Adrenal gland (tissue), 12 donors: ENCODE measurements around the gene KAZN. TPM values are rescaled to one million over a fixed set of nuclear protein-coding genes. Genes with fewer than 3 reads are reported as not detected.

Experiments
- DNase-seq, 7 donors: peaks; one replicate each; pipeline ENCODE4 v3.0.0-alpha.2; 2019 to 2020
- H3K27ac ChIP-seq, 5 donors: fragments of 200-600 bp; sonication (generic) in 4 of 5; 1 replicate in 3 of 5; 2 replicates in 2 of 5; pipeline versions ENCODE4 v1.5.1 to v1.8.0; 2016 to 2020; ENCODE audit warnings: mild to moderate bottlenecking in 1 of 5
- H3K27me3 ChIP-seq: fragments of 200-600 bp; 2 replicates; pipeline ENCODE4 v1.8.0; 2021
- H3K36me3 ChIP-seq, 2 donors: fragments of 200-600 bp; replicated peaks in 1 of 2; 1 replicate in 1 of 2; 2 replicates in 1 of 2; pipeline versions ENCODE4 v1.5.1 to v1.8.0; 2018 to 2022
- H3K4me1 ChIP-seq, 2 donors: fragments of 200-600 bp; replicated peaks in 1 of 2; 1 replicate in 1 of 2; 2 replicates in 1 of 2; pipeline versions ENCODE4 v1.5.1 to v1.8.0; 2018 to 2021
- H3K4me3 ChIP-seq, 4 donors: fragments of 200-600 bp; sonication (generic) in 3 of 4; one replicate each; pipeline ENCODE4 v1.5.1; 2016 to 2018
- H3K9me3 ChIP-seq, 3 donors: fragments of 200-600 bp; sonication (generic) in 1 of 3; replicated peaks in 1 of 3; 1 replicate in 2 of 3; 2 replicates in 1 of 3; pipeline versions ENCODE4 v1.5.1 to v1.8.0; 2016 to 2021
- CTCF ChIP-seq, 6 experiments: fragments of 450-650 bp in 4 of 6; fragments of 200-600 bp in 2 of 6; sonication (generic) in 1 of 6; IDR thresholded peaks; 1 replicate in 5 of 6; 2 replicates in 1 of 6; pipeline versions ENCODE4 v1.5.1 to v1.8.0; 2016 to 2021; ENCODE audit warnings: antibody characterized with exemption in 6 of 6, mild to moderate bottlenecking in 2 of 6, moderate library complexity in 1 of 6
- POLR2A ChIP-seq, 2 donors: fragments of 450-650 bp; IDR thresholded peaks; one replicate each; pipeline ENCODE4 v1.6.1; 2017; ENCODE audit warnings: antibody characterized with exemption in 2 of 2, mild to moderate bottlenecking in 2 of 2, moderate library complexity in 1 of 2
- WGBS, 4 donors: extraction: QIAGEN DNeasy Blood & Tissue Kit in 2 of 4; methylation state at CpG; one replicate each; pipeline versions ENCODE4 v1.1.5 to v1.1.7; 2013 to 2017; 5-methylcytosine and 5-hydroxymethylcytosine counted together
- intact Hi-C, 2 donors: fragments of 100-400 bp; cut with DNase I; formaldehyde crosslinking; loops; one replicate each; pipeline versions ENCODE4 v1.14.1 to v1.15.0; 2022 to 2023
- polyA plus RNA-seq, 3 donors: library from polyadenylated mRNA; stranded (reverse); fragments of 200-250 nt in 2 of 3; fragments of 350-450 nt in 1 of 3; fragmentation: Illumina TruSeq in 1 of 3; extraction: RNeasy Lipid Tissue Mini Kit (QIAGEN cat#74804) in 1 of 3; gene quantifications; one replicate each; pipeline ENCODE4 v1.2.3, GENCODE V29; 2013 to 2014
- total RNA-seq, 9 donors: library from RNA; depleted of rRNA in 4 of 9; stranded (reverse); fragments of >200 nt in 4 of 9; fragments of 120-200 nt in 1 of 9; fragmentation: NEBNext Ultra II Directional in 1 of 9; extraction: Animal tissue kit (Norgen Biotek cat#: 25700) in 1 of 9; gene quantifications; one replicate each; pipeline versions ENCODE4 v1.1.0 to v1.2.4, GENCODE V29; 2013 to 2023
- donor health status: healthy with polysubstance abuse.
- donor health status: Bipolar disorder and iron deficiency.
- donor health status: DM: yes; HTN: yes; CAD: no.
- donor health status: DM: no; HTN: no; CAD: no.
- donor health status: DM: no; HTN: no; CAD: no.
- donor health status: DM: yes; HTN: yes; CAD: no.

Gene KAZN
- total and polyA plus RNA-seq, 12 donors, result 5.9 to 63.4 (median 29.5) TPM

GRCh38 chr1:14894811-14895560 is 296.5 kb downstream of the KAZN start:
- DNase-seq, result peak in 1 of 7 donors; percentile 21
- Histone ChIP-seq H3K4me3 (no peak overlapping the region), H3K27me3 (no peaks in the 10 kb centered on the region), H3K9me3 (no peaks in the 10 kb centered on the region), H3K4me1 (no peaks in the 10 kb centered on the region), H3K27ac (no peak overlapping the region), H3K36me3 (no peaks in the 10 kb centered on the region)
- intact Hi-C loops, result no loop called here
- no peak for TF ChIP-seq CTCF (IDR thresholded peaks at IDR 0.05)
- no peak for TF ChIP-seq POLR2A (IDR thresholded peaks at IDR 0.05)
- 58 to 70% (median 64%) methylated on average over 2 to 11 of the region's 11 CpGs for WGBS, 4 donors

- H3K9me3 ChIP-seq, result no peaks in the 10 kb centered on the region
- TF ChIP-seq CTCF (IDR thresholded peaks at IDR 0.05), result no peak
- TF ChIP-seq POLR2A (IDR thresholded peaks at IDR 0.05), result no peak
- H3K27me3 ChIP-seq, result no peaks in the 10 kb centered on the region
- no peak overlapping the region for H3K4me3 ChIP-seq
- WGBS, 4 donors, result 79 to 88% (median 83%) methylated on average over 4 of the region's 4 CpGs
- intact Hi-C loops, result no loop called here
- H3K27ac ChIP-seq, result no peak overlapping the region
- H3K4me1 ChIP-seq, result no peaks in the 10 kb centered on the region
- DNase-seq, result no peak
- no peaks in the 10 kb centered on the region for H3K36me3 ChIP-seq
These were observed 297.2 kb downstream of the KAZN start for GRCh38 chr1:14895727-14896126.

GRCh38 chr1:14896381-14897079 is 298.0 kb downstream of the KAZN start:
- H3K27ac ChIP-seq, result no peak overlapping the region
- no peak for TF ChIP-seq POLR2A (IDR thresholded peaks at IDR 0.05)
- no peak for TF ChIP-seq CTCF (IDR thresholded peaks at IDR 0.05)
- DNase-seq, result no peak
- H3K36me3 ChIP-seq, result no peaks in the 10 kb centered on the region
- no peaks in the 10 kb centered on the region for H3K4me1 ChIP-seq
- WGBS, 4 donors, result 88 to 95% (median 92%) methylated on average over 3 of the region's 3 CpGs
- no peaks in the 10 kb centered on the region for H3K9me3 ChIP-seq
- no peak overlapping the region for H3K4me3 ChIP-seq
- H3K27me3 ChIP-seq, result no peaks in the 10 kb centered on the region
- intact Hi-C loops, result no loop called here

GRCh38 chr1:14897080-14897449 is 298.6 kb downstream of the KAZN start:
- H3K36me3 ChIP-seq, result no peaks in the 10 kb centered on the region
- H3K4me1 ChIP-seq, result no peaks in the 10 kb centered on the region
- DNase-seq, result no peak
- H3K27ac ChIP-seq, result no peak overlapping the region
- no peaks in the 10 kb centered on the region for H3K27me3 ChIP-seq
- H3K4me3 ChIP-seq, result no peak overlapping the region
- TF ChIP-seq POLR2A (IDR thresholded peaks at IDR 0.05) (no peak), CTCF (IDR thresholded peaks at IDR 0.05) (no peak)
- intact Hi-C loops, result no loop called here
- H3K9me3 ChIP-seq, result no peaks in the 10 kb centered on the region
